LNCAP (cell line): ENCODE results near the gene EPS8L2.

ENCODE experiments used
- CTCF ChIP-seq: fragments of 450-650 bp; IDR thresholded peaks from 2 replicates; pipeline ENCODE4 v1.5.1; 2017; ENCODE audit warnings: mild to moderate bottlenecking

Gene EPS8L2

GRCh38 chr11:705646-706438 is at the start of gene EPS8L2:
TSS of gene EPS8L2 (plus strand) at chr11:706231. CDS start at chr11:709408, 3,177 bp downstream.
- no peak for TF ChIP-seq CTCF

GRCh38 chr11:656426-656825 is 49.6 kb upstream of the EPS8L2 start:
- no peak for TF ChIP-seq CTCF

GRCh38 chr11:656866-657265 is 49.2 kb upstream of the EPS8L2 start:
- TF ChIP-seq CTCF, result no peak

GRCh38 chr11:657691-658126 is 48.3 kb upstream of the EPS8L2 start:
- no peak for TF ChIP-seq CTCF

GRCh38 chr11:659532-660085 is 46.4 kb upstream of the EPS8L2 start:
- no peak for TF ChIP-seq CTCF

- TF ChIP-seq CTCF, result no peak
These were observed 45.8 kb upstream of the EPS8L2 start for GRCh38 chr11:660281-660680.

GRCh38 chr11:660681-661444 is 45.2 kb upstream of the EPS8L2 start:
- TF ChIP-seq CTCF, result no peak
